K562 (cell line): Measurements from ENCODE around the gene SLAMF9. TPM values are rescaled to one million over a fixed set of nuclear protein-coding genes. Genes with fewer than 3 reads are reported as not detected.

Experiments
- ATAC-seq: fragments of 200-7000 bp; cut with Tn5 transposase; 3 replicates; pipeline ENCODE4 v1.9.1; 2020; ENCODE audit warnings: moderate library complexity
- BruUV-seq: library from RNA; stranded (reverse); fragments of 400-500 nt; replicated peaks from 2 replicates; lab custom pipeline; 2021; lab: Mats Ljungman, UMichigan
- CTCF ChIA-PET: fragments of 300-600 bp; formaldehyde crosslinking; extraction: SDS; loops from one replicate; lab custom pipeline; 2021; ENCODE audit warnings: low intra/inter-chr PET ratio; lab: Yijun Ruan, JAX
- POLR2A ChIA-PET: fragments of 300-600, 350-650 bp; sonication (Branson Sonifier 250); formaldehyde crosslinking; extraction: SDS; loops from one replicate; lab custom pipeline; 2021; ENCODE audit warnings: antibody characterized with exemption, inconsistent platforms; lab: Yijun Ruan, JAX
- DNase-seq, 4 experiments: peaks; one replicate each; pipeline versions ENCODE4 v3.0.0 to v3.0.0-alpha.2; 2011 to 2018; ENCODE audit warnings: low spot score in 3 of 4, mixed read lengths in 3 of 4; ENCODE audit errors: extremely low read depth in 1 of 4
- FAIRE-seq: peaks from 2 replicates; lab custom pipeline; 2011; peaks lifted over from hg19 to GRCh38; lab: Jason Lieb, UNC
- H2AFZ ChIP-seq: 2 replicates; pipeline ENCODE4 v1.6.0; 2011; ENCODE audit warnings: low read depth, low read length, control low read depth, inconsistent platforms
- H3K27ac ChIP-seq: fragments of 200-600 bp; 3 replicates; pipeline ENCODE4 v1.8.0; 2011; ENCODE audit warnings: low read depth, mild to moderate bottlenecking, control low read depth, inconsistent platforms, low read length, moderate library complexity, mixed read lengths; ENCODE audit errors: extremely low read depth
- H3K27me3 ChIP-seq, 2 experiments: fragments of 300-600 bp in 1 of 2; 2 replicates in 1 of 2; 3 replicates in 1 of 2; pipeline versions ENCODE4 v1.6.0 to v1.8.0; 2011; ENCODE audit warnings: inconsistent platforms in 2 of 2, low read length in 2 of 2, mild to moderate bottlenecking in 1 of 2, mixed read lengths in 1 of 2, moderate library complexity in 1 of 2; ENCODE audit not compliant: control insufficient read depth in 2 of 2, insufficient read depth in 2 of 2
- H3K36me3 ChIP-seq: fragments of 300-600 bp; 3 replicates; pipeline ENCODE4 v1.8.0; 2011; ENCODE audit warnings: mild to moderate bottlenecking, low read length, inconsistent platforms; ENCODE audit not compliant: control insufficient read depth, insufficient read depth
- H3K4me1 ChIP-seq, 2 experiments: fragments of 200-600 bp in 1 of 2; replicated peaks in 1 of 2; 2 replicates in 1 of 2; 3 replicates in 1 of 2; pipeline versions ENCODE4 v1.5.1 to v1.8.0; 2011; ENCODE audit warnings: inconsistent platforms in 2 of 2, low read length in 2 of 2, mild to moderate bottlenecking in 1 of 2, mixed read lengths in 1 of 2, moderate library complexity in 1 of 2; ENCODE audit not compliant: control insufficient read depth in 2 of 2, insufficient read depth in 2 of 2
- H3K4me2 ChIP-seq: 2 replicates; pipeline ENCODE4 v1.6.1; 2011; ENCODE audit warnings: low read length, control low read depth, inconsistent platforms, mixed read lengths; ENCODE audit not compliant: insufficient read depth
- H3K4me3 ChIP-seq: fragments of 200-600 bp; sonication (generic), shearing (Covaris generic); 2 replicates; pipeline ENCODE4 v1.5.1; 2016; ENCODE audit warnings: control low read depth, inconsistent platforms
- H3K79me2 ChIP-seq: fragments of 200-600 bp; 3 replicates; pipeline ENCODE4 v1.8.0; 2011; ENCODE audit warnings: low read length, inconsistent platforms; ENCODE audit not compliant: control insufficient read depth, insufficient read depth
- H3K9ac ChIP-seq, 2 experiments: 2 replicates each; pipeline versions ENCODE4 v1.6.0 to v1.6.1; 2011; ENCODE audit warnings: low read depth in 2 of 2, low read length in 2 of 2, control low read depth in 1 of 2, inconsistent platforms in 1 of 2, mild to moderate bottlenecking in 1 of 2, mixed read lengths in 1 of 2; ENCODE audit not compliant: insufficient read depth in 1 of 2
- H3K9me1 ChIP-seq: one replicate; pipeline ENCODE4 v1.6.0; 2011; ENCODE audit warnings: inconsistent platforms, mild to moderate bottlenecking, low read length, moderate library complexity; ENCODE audit not compliant: control insufficient read depth, insufficient read depth
- H3K9me3 ChIP-seq: replicated peaks from 2 replicates; pipeline ENCODE4 v1.5.1; 2011; ENCODE audit warnings: low read depth, low read length, inconsistent platforms; ENCODE audit not compliant: control insufficient read depth, insufficient read depth
- H4K20me1 ChIP-seq: replicated peaks from 2 replicates; pipeline ENCODE4 v1.6.1; 2011; ENCODE audit warnings: low read length, inconsistent platforms, mixed read lengths; ENCODE audit not compliant: control insufficient read depth, insufficient read depth
- MIER1 ChIP-seq: fragments of 450-650 bp; IDR thresholded peaks from 2 replicates; pipeline ENCODE4 v1.6.1; 2016; ENCODE audit warnings: antibody characterized with exemption, mild to moderate bottlenecking, low read depth
- RBFOX2 ChIP-seq: fragments of 200-400 bp; formaldehyde crosslinking; IDR thresholded peaks from 2 replicates; pipeline ENCODE4 v1.6.1; 2017; ENCODE audit warnings: low read depth, mild to moderate bottlenecking, low read length, moderate library complexity
- SPI1 ChIP-seq: IDR thresholded peaks from 2 replicates; pipeline ENCODE4 v1.6.1; 2011; ENCODE audit warnings: low read depth, low read length, control low read depth, borderline replicate concordance
- ZNF263 ChIP-seq: sonication (generic); formaldehyde crosslinking; IDR thresholded peaks from 2 replicates; pipeline ENCODE4 v1.8.0; 2022; ENCODE audit warnings: mild to moderate bottlenecking, missing genetic modification reagents, borderline replicate concordance
- ZNF354B ChIP-seq: fragments of 250-450 bp; sonication (Bioruptor Pico); IDR thresholded peaks from 2 replicates; pipeline ENCODE4 v1.4.0; 2020
- ZNF384 ChIP-seq: IDR thresholded peaks from 2 replicates; pipeline ENCODE4 v1.6.1; 2012; ENCODE audit warnings: low read depth, low read length, improper control_type of control experiment
- WGBS: fragments of 100-300 bp; shearing (Covaris generic); methylation state at CpG from one replicate; pipeline ENCODE4 v1.1.6; 2016; ENCODE audit warnings: low coverage, mixed read lengths; ENCODE audit not compliant: insufficient coverage; ENCODE audit errors: missing lambda C conversion rate; 5-methylcytosine and 5-hydroxymethylcytosine counted together
- in situ Hi-C: fragments of 300-500 bp; cut with MboI; formaldehyde crosslinking; loops from 4 replicates; pipeline ENCODE4 v1.15.0; 2018; ENCODE audit warnings: inconsistent platforms, mixed read lengths
- intact Hi-C: fragments of 100-400 bp; cut with micrococcal nuclease; formaldehyde crosslinking; loops from 2 replicates; pipeline ENCODE4 v1.14.2; 2022
- polyA plus RNA-seq, 8 experiments: library from polyadenylated mRNA; depleted of rRNA in 4 of 8; stranded (reverse) in 5 of 8; unstranded in 3 of 8; fragments of >200 nt; fragmentation: Nextera tagmentation in 2 of 8; fragmentation: Illumina TruSeq in 1 of 8; extraction: Ambion mirVana in 2 of 8; extraction: Trizol in 1 of 8; gene quantifications; 2 replicates each; pipeline versions ENCODE4 v1.2.1 to v1.2.3, GENCODE V29; 2011 to 2014; ENCODE audit warnings: inconsistent platforms in 1 of 8, missing spikeins in 1 of 8
- total RNA-seq, 7 experiments: library from RNA; depleted of rRNA in 6 of 7; stranded (reverse); fragments of >200 nt in 6 of 7; fragmentation: Illumina TruSeq in 2 of 7; extraction: Trizol in 2 of 7; gene quantifications; 2 replicates each; pipeline versions ENCODE4 v1.2.1 to v1.2.3, GENCODE V29; 2011 to 2021; ENCODE audit warnings: low replicate concordance in 1 of 7
- TF ChIP-seq, protein P1 (sequence below): fragments of 200-800 bp; sonication (Bioruptor generic); IDR thresholded peaks from 2 replicates; pipeline ENCODE4 v1.6.1; 2017; ENCODE audit warnings: missing genetic modification characterization, missing compliant biosample characterization
- TF ChIP-seq, protein P2 (sequence below): fragments of 250-450 bp; sonication (Bioruptor Pico); IDR thresholded peaks from 2 replicates; pipeline ENCODE4 v1.5.1; 2021; ENCODE audit warnings: mild to moderate bottlenecking
- TF ChIP-seq, protein P3 (sequence below), 2 experiments: fragments of 450-650 bp in 1 of 2; sonication (generic) in 1 of 2; formaldehyde crosslinking; conservative IDR thresholded peaks; 2 replicates each; pipeline versions ENCODE4 v1.4.0 to v1.8.1; 2020 to 2022; ENCODE audit warnings: mild to moderate bottlenecking in 1 of 2, missing genetic modification reagents in 1 of 2
- TF ChIP-seq, protein P4 (sequence below), 2 experiments: fragments of 450-650 bp; IDR thresholded peaks; 2 replicates each; pipeline ENCODE4 v1.6.1; 2018; ENCODE audit warnings: mild to moderate bottlenecking in 2 of 2, low read depth in 1 of 2; ENCODE audit not compliant: partially characterized antibody in 2 of 2

SLAMF9 gene
- total and polyA plus RNA-seq, 9 of the 15 experiments (the other 6 are each of a cell fraction or from before 2014, with no cell fraction given) = 0.13 to 0.21 TPM; not detected in 7

DNA sequence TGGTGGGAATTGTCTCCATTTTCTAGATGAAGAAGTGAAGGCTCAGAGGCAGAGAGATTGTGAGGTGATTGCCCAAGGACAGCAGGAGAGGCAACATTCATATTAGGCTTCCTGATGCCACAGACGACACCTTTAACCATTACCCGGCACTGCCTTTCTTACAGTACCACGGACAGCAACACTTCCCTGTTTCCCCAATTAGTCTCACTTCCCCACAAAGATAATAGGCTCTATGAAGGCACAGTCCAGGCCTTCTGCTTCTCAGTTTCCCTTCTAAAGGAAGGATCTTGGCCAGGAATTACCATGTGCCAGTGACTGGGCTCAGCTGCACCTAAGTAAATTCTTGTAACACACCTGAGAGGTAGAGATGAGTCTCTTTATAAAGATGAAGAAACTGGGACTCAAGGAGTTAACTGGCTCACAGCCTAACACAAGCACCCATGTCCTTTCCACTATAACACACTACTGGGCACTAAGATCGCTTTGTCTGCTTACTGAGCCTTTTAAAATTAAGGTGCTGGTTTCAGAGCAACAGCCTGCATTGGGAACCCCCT is 18.2 kb downstream of the SLAMF9 start:
- Histone ChIP-seq H3K4me3 (no peak overlapping the region), H3K79me2 (no peaks in the 10 kb centered on the region), H3K36me3 (no peaks in the 10 kb centered on the region), H2AFZ (no peak overlapping the region), H3K9me1 (no peaks in the 10 kb centered on the region), H3K27me3 (peaks cover 11 to 55% of the 10 kb centered on the region in 2 experiments), H3K9ac (peak overlapping the region in 1 of 2 experiments; percentile 2; a peak in 1 of 4 replicates), H3K9me3 (no peaks in the 10 kb centered on the region), H3K27ac (no peak overlapping the region), H4K20me1 (peaks cover 3% of the 10 kb centered on the region; the same call in 1 of the 2 replicates), H3K4me2 (no peak overlapping the region), H3K4me1 (peaks cover 4 to 24% of the 10 kb centered on the region in 2 experiments; a peak in 4 of 5 replicates)
- DNase-seq = no peak
- POLR2A ChIA-PET = interaction anchor here (0.7 kb wide), 1 partner anchor 72 kb away, joined by 5 read pairs; no protein-coding TSS in a partner anchor
- intact Hi-C loops (loop anchor here (1.0 to 5.0 kb wide), 3 partner anchors 71 to 147 kb away; partner anchors contain the start of gene KCNJ9), in situ Hi-C loops (loop anchor here (5.0 kb wide), 1 partner anchor 72 kb away; no protein-coding TSS in a partner anchor)
- BruUV-seq = no TSS peak
- 15% methylated on average over 4 of the region's 4 CpGs for WGBS
- ATAC-seq = peak; percentile 26; the same call in 1 of the 3 replicates
- FAIRE-seq = no peak
- CTCF ChIA-PET = interaction anchor here (0.7 to 6.5 kb wide), 3 partner anchors 71 to 149 kb away, joined by 4 to 75 read pairs (median 4); no protein-coding TSS in a partner anchor
- TF ChIP-seq, protein P1, sequence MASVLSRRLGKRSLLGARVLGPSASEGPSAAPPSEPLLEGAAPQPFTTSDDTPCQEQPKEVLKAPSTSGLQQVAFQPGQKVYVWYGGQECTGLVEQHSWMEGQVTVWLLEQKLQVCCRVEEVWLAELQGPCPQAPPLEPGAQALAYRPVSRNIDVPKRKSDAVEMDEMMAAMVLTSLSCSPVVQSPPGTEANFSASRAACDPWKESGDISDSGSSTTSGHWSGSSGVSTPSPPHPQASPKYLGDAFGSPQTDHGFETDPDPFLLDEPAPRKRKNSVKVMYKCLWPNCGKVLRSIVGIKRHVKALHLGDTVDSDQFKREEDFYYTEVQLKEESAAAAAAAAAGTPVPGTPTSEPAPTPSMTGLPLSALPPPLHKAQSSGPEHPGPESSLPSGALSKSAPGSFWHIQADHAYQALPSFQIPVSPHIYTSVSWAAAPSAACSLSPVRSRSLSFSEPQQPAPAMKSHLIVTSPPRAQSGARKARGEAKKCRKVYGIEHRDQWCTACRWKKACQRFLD (CRISPR knock-in tag) = no peak
- TF ChIP-seq, protein P2, sequence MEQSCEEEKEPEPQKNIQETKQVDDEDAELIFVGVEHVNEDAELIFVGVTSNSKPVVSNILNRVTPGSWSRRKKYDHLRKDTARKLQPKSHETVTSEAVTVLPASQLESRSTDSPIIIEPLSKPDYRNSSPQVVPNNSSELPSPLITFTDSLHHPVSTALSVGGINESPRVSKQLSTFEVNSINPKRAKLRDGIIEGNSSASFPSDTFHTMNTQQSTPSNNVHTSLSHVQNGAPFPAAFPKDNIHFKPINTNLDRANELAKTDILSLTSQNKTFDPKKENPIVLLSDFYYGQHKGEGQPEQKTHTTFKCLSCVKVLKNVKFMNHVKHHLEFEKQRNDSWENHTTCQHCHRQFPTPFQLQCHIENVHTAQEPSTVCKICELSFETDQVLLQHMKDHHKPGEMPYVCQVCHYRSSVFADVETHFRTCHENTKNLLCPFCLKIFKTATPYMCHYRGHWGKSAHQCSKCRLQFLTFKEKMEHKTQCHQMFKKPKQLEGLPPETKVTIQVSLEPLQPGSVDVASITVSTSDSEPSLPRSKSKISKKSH (CRISPR knock-in tag) = no peak
- TF ChIP-seq ZNF263 (CRISPR knock-in tag) = 0 out of 2 replicates have a peak, but pooled peaks have one; percentile 9
- no peak for TF ChIP-seq RBFOX2
- TF ChIP-seq, protein P3, sequence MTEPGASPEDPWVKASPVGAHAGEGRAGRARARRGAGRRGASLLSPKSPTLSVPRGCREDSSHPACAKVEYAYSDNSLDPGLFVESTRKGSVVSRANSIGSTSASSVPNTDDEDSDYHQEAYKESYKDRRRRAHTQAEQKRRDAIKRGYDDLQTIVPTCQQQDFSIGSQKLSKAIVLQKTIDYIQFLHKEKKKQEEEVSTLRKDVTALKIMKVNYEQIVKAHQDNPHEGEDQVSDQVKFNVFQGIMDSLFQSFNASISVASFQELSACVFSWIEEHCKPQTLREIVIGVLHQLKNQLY (CRISPR knock-in tag; conservative IDR thresholded peaks at IDR 0.05) = no peak
- no peak for TF ChIP-seq ZNF384
- TF ChIP-seq SPI1 = peak; percentile 75; the same call in 1 of the 2 replicates
- no peak for TF ChIP-seq ZNF354B (CRISPR knock-in tag)
- TF ChIP-seq, protein P4, sequence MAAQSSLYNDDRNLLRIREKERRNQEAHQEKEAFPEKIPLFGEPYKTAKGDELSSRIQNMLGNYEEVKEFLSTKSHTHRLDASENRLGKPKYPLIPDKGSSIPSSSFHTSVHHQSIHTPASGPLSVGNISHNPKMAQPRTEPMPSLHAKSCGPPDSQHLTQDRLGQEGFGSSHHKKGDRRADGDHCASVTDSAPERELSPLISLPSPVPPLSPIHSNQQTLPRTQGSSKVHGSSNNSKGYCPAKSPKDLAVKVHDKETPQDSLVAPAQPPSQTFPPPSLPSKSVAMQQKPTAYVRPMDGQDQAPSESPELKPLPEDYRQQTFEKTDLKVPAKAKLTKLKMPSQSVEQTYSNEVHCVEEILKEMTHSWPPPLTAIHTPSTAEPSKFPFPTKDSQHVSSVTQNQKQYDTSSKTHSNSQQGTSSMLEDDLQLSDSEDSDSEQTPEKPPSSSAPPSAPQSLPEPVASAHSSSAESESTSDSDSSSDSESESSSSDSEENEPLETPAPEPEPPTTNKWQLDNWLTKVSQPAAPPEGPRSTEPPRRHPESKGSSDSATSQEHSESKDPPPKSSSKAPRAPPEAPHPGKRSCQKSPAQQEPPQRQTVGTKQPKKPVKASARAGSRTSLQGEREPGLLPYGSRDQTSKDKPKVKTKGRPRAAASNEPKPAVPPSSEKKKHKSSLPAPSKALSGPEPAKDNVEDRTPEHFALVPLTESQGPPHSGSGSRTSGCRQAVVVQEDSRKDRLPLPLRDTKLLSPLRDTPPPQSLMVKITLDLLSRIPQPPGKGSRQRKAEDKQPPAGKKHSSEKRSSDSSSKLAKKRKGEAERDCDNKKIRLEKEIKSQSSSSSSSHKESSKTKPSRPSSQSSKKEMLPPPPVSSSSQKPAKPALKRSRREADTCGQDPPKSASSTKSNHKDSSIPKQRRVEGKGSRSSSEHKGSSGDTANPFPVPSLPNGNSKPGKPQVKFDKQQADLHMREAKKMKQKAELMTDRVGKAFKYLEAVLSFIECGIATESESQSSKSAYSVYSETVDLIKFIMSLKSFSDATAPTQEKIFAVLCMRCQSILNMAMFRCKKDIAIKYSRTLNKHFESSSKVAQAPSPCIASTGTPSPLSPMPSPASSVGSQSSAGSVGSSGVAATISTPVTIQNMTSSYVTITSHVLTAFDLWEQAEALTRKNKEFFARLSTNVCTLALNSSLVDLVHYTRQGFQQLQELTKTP (IDR thresholded peaks at IDR 0.05; ENCODE audit: low read depth in 1 of 2, partially characterized antibody in 2 of 2) = peak in 1 of 2 experiments; percentile 74
- peak; percentile 91 for TF ChIP-seq MIER1
